Activated gamma-delta T cell (primary cell): ENCODE measurements around the gene TMCC1.
"Not testable (repeated sequence)": the region's sequence is repeated elsewhere in the genome, so short reads cannot be mapped to it uniquely, and the experiment has no call there.

Experiments used
- DNase-seq: peaks from one replicate; lab custom pipeline; 2025; lab: John Stamatoyannopoulos, UW
- total RNA-seq, 2 donors: gene quantifications; one replicate each; lab custom pipeline; 2026; lab: John Stamatoyannopoulos, UW

The TMCC1 gene
- 31.1 to 32.7 reads per million in 2 donors for total RNA-seq

DNA sequence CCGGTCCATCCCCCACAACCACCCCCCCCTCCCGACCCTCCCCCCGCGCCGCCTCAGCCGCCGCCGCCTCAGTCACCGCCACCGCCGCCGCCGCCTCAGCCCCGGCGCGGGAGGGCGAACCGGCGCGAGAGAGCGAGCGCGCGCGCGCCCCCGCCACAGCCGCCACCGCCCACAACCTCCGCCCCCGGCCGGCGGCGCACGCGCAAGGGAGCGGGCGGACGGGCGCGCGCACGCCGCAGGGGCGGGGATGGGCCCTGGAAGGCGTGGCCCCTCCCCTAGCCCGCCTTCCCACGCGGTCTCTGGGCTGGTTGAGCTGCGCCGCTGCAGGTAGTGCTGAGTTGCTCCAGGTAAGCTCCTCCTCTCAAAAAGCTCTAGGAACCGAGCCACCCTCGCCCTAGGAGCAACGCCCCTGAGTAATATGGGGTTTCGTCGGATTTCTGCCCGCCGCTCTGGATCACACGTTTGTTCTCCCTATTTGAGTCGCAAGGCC lies at the start of gene TMCC1:
TSS of gene TMCC1 (minus strand) at position 131 of the 490 bp plus-strand sequence.
- peak; percentile 80 for DNase-seq

DNA sequence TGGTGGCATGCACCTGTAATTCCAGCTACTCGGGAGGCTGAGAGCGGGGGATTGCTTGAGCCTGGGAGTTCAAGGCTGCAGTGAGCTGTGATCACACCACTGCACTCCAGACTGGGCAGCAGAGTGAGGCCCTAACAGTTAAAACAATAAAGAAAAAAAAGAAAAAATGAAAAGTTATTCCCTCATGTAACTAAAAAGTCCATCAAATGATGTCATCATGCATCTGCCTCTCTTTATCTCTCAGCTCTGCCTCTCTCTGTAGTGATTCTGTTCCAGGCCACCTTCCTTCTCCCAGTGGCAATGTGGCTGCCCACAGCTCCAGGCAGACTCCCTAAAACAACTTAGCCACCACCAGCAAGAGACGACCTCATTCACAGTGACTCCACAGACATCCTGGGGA lies 49.5 kb upstream of the TMCC1 start:
- no peak for DNase-seq

DNA sequence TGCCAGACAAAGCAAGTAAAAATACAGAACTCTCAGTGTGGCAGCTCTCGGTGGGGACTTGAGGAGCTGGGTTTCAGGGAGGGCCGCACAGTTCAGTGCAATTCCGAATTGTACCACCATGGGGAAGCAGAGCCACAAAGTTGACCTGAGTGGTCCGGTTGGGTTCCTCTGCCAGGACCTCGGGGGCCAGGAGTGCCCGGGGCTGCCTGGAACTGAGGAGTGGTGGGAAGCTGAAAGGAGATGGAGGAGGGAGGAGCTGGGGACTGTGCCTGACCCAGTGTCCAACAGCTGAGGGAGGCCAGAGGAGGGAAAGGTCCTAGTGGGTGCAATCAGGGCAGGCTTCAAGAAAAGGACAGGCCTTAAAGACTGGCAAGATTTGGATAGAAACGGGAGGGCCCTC lies 48.8 kb upstream of the TMCC1 start:
- no peak for DNase-seq

DNA sequence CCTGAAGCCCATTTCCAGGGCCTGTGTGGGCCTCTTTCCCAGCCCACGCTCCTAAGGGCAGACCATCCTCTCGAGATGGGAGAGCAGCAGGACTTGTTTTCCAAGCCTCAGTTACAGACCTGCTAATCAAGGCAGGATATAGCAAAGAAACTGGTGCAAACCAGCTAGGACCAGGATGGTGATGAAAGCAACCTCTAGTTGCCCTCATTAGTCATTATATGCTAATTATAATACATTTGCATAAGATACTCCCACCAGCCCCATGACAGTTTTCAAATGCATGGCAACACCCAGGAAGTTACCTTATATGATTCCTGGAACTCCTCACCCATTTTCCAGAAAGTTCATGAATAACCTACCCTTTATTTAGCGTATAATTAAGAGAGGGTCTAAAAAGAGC lies 46.6 kb upstream of the TMCC1 start:
- DNase-seq: no peak

DNA sequence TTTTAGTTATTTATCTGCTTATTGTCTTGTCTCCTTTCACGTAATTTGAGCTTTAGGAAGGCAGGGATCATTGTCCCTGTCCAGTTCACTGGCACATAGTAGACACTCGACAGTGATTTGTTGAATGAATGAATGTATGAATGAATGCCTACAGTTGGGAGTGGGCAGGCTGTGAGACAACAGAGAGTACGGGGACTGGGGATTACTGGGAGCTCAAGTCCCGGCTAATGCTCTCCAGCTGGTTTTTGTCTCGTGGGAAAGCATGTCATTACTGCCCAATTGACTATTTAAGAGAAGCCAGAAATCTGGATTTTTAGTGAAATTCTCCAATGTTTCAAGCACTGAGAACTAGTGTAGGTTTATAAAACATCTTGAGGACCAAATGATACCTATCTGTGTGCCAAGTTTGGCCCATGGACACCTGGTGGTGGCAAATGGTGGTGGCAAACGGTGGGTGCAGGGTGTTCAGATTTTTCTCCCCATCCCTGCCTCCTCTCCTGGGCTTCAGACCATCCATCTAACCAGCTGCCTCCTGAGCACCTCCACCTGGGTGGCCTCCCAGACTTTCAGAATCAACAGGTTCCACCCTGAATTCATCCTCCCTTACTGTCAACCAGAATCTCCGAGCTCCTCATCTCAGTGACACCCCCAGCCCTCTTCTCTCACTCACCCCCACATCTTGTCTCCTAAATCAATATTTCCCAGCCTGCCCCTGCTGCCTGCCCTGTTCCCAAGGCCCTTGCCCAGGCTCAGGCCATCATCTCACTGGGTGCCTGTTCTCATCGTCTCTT lies 44.8 kb upstream of the TMCC1 start:
- DNase-seq: no peak

DNA sequence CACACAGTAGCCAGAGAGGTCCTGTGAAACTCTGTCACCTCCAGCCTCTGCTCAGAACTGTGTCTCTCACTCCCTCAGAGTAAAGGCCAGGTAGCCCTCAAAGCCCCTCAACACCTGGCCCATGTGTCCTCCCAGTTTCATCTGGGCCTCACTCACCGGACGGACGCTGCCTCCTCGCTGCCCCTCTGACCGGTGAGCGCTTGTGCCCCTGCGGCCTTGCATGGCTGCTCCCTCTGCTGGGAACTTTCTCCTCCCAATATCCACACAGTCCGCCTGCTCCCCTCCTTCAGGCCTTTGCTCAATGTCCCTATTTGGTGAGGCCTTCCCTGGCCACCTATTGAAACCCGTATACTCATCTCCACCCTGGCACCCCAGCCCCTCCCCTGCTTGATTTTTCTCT lies 44.2 kb upstream of the TMCC1 start:
- no peak for DNase-seq

DNA sequence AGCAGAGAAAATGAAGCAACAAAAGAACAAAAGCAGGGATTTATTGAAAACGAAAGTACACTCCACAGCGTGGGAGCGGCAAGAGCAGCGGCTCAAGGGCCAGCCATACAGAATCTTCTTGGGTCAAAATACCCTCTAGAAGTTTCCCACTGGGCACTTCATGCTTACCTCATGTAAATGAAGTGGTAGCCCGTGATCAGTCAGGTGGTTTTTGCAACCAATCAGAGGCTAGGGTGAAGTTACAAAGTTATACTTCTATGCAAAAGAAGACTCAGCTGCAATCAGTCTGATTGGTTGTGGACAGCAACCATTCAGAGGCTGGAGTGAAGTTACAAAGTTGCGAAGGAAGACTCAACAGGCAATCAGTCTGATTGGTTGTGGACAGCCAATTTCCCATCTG lies 43.2 kb upstream of the TMCC1 start:
- DNase-seq: no peak

DNA sequence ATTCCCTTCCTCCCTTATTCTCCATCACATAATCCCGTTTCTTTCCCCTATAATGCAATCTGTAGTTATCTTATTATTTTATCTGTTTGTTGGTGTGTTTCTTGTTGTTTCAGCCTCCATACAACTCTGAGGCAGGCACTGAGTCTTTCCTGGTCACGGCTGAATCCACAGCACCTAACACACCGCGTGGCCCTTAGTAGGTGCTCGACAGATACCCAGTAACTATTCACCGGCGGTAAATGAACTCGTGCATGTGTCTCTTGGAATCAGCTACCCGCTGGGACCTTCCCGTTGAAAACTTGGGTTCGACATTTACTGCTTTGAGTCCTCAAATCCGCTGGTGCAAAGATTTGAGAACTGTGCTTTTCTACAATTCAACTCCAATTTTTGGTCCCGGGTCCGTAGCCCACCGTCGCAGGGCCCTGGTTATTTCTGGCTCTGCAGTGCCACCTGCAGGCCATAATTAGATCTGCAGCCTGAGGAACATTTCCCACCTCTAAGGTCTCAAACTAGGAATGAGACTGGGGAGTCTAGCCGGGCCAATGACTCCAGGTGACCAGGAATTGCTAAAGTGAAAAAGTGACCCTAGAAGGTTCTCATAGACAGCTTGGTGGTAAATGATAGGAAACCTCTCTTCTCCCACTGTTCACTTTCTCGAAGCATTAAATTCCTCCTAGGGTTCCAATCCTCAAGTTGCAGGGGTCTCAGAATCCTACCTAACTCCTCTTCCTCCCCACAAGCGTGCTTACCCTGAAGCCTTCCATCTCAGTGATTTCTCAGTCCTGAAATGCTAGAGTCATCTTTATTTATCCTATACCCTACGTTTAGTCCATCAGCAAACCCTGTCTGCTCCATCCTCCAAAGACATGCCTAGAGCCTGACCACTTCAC lies 41.0 kb upstream of the TMCC1 start:
- DNase-seq: no peak

DNA sequence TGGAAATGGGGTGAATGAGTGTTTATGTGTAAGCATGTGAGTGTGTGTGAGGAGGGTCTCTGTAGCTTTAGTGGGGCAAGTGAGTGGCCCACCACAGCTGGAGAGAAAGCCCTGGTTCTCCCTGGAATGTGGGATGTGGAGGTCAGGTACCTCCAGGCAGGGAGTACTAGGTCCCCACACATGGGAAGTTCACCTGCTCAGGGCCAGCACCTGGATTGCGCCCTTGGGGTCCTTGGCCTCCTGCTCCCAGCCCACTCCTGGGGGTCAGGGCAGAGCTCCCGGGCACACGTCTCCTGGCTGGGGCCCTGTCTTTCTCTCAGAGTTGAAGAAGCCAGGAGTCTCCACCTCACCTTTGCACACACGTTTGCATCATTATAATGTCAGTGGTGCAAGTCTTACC lies 40.0 kb upstream of the TMCC1 start:
- DNase-seq: no peak

DNA sequence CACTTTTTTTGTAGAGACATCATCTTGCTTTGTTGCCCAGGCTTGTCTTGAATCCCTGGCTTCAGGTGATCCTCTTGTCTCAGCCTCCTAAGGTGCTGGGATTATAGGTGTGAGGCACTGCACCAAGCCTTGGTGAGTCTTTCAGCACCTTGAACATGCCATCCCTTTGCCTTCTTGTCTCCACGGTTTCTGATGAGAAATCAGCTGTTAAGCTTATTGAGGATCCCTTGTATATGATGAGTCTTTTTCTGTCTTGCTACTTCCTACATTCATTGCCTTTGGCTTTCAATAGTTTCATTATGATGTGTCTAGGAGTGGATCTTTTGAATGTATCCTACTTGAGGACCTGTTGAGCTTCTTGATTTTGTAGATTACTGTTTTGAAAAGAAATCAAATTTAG lies 35.9 kb upstream of the TMCC1 start:
- no peak for DNase-seq

DNA sequence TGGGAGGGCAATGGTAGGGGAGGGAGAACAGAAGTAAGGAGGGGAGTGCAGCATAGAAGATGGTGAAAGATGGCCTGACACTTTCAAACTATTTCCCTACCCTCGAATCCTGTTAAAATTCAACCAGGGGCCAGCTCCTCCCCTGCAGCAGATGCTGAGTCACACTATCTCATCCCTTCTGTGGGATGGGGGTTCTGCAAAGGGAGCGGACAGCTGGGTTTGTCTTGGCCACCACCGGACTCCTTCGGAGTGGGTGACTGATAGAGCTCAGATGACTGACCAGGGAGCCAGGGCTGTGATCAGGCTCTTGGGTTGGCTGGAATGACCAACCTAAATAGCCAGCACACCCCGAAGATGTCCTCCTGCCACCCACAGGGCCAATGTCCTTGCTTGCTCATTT lies 33.6 kb upstream of the TMCC1 start:
- no peak for DNase-seq

DNA sequence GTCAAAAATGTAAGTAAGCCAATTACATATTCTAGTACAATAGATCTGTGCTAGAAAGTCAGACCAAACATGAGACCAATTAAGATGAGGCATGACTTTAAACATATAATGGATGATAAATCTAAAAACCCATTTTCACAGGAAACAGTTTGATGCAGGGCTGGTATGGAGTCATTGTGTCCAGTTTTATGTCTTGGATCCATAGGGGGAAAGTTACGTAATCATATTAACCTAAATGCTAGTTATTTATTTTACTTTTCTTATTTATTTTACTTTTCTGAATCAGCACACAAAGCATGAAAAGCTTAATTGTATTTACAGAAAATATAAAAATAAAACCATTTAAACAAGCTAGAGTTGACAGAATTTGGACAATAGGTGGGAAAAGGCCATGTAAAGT lies 26.3 kb upstream of the TMCC1 start:
- DNase-seq: no peak

DNA sequence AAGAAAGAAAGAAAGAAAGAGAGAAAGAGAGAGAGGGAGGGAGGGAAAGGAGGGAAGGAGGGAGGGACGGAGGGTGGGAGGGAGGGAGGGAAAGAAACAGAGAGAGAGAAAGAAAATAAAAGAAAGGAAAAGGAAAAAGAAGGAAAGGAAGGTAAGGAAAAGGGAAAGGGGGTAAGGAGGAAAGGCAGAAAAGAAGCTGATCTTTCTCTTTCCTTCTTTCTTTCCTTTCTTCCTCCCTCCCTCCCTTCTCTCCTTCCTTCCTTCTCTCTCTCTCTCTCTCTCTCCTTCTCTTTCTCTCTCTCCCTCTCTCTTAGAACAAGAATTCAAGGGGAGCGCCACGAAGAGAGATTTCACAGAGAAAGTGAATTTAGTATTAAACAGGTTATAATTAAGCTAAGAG lies 25.8 kb upstream of the TMCC1 start:
- no peak for DNase-seq

DNA sequence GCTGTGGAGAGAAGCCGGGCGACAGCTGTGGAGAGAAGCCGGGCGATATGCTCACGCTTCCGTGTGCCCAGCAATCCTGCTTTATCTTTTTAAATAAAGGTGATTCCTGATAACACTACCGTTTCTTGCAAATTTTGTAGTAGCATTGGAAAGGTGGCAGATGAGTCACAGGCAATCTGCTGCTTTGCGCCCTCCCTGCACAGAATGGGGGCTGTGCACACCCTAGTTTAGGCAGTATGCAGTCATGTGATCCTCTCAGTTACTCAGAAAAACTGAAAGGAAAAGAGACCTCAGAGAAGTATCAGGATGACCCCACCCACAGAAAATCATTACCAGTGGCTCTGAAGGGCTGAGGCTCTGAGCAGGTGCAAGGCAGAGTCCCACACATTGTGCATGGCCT lies 24.9 kb upstream of the TMCC1 start:
- no peak for DNase-seq

DNA sequence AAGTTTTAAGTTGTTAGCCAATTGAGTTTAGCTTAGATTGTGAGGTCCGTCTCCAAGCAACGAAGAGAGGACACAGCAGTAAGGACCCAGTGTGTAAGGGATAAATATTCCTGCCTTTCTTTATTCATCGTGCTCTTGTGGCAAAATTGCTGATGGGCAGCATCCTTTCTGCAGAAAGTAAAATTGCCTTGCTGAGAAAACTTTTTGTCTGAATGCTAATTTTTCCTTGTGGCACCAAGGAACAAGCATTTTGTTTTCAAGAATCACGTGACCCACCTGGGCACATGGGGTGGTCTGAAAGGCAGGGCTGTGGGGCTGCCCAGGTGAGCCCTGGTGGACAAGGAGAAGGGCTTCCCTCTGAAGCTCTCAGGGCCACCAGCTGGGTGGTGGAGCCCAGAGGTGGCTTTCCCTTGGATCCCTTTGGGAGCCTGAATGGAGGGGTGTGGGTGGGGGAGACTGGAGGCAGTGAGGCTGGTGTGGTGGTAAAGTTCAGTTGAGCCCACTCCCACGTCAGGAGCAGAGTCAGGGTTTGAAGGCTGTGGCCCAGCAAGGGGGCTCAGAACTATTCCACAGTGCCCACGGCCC lies 24.0 kb upstream of the TMCC1 start:
- DNase-seq: no peak

DNA sequence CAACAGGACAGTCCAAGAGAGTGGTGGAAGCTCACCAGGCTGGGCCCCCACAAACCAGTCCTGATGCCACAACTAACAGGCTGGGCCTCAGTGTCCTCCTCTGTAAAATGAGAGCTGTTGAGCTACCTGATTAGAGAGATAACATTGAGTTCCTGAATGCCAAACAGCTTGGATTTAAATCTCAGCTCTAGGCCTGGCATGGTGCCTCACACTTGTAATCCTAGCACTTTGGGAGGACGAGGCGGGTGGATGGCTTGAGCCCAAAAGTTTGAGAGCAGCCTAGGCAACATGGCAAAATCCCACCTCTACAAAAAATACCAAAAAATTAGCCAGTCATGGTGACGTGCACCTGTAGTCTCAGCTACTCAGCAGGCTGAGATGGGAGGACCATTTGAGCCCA lies 20.1 kb upstream of the TMCC1 start:
- DNase-seq: no peak

DNA sequence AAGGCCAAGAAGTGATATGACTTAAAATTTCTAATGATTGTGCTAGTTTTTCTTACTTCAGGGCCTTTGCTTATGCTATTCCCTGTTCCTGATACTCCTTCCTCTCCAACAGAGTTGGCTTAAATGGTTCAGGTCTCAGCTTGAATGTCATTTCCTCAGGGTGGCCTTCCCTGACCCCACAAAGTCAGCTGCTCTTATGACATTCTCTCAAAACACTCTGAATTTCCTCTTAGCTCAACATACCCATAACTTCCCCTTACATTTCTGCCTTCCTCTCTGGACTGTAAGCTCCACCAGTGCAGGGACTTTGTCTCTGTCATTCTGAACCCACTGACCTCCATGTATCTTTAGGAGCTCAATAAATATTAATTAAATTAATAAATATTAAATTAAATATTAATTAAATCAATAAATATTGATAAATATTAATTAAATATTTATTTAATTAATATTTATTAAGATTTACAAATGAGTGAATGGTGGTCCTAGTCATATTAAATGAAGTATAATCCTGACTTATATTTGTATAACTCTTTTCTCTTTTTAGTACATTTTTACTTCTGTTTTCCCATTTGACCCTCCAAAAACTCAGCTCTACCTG lies 17.9 kb upstream of the TMCC1 start:
- DNase-seq: no peak

DNA sequence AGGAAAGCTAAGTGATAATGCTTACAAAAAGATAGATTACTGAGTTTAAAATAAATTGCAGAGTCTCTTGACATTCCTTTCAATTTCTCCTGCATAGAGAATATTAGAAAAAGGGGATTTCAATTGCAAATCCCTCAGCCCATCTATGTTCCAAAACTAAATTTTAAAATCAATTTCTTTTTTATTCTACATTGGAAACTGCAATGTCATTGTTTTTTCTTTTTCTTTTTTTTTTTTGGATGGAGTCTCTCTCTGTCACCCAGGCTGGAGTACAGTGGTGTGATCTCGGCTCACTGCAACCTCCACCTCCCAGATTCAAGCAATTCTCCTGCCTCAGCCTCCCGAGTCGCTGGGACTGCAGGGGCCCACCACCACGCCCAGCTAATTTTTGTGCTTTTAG lies 15.7 kb upstream of the TMCC1 start:
- DNase-seq: not testable (repeated sequence)

DNA sequence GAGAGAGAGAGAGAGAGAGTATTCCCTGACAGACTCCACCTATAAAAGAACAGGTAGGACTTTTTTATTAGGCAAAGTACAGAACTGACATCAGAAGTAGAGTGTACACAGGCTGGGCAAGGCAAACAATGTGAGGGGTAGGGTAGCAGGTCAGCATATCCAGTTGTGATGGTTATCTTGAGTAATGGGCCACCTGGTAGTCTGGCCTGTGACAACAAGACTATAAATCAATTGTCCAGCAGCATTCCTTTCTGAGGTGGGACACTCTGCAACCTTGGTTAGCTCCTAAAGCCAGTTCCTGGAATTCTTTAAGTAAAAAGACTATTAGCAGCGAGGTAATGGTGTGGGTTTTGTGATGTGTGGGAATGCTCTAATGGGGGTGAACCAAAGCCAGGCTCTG lies 14.9 kb upstream of the TMCC1 start:
- no peak for DNase-seq

DNA sequence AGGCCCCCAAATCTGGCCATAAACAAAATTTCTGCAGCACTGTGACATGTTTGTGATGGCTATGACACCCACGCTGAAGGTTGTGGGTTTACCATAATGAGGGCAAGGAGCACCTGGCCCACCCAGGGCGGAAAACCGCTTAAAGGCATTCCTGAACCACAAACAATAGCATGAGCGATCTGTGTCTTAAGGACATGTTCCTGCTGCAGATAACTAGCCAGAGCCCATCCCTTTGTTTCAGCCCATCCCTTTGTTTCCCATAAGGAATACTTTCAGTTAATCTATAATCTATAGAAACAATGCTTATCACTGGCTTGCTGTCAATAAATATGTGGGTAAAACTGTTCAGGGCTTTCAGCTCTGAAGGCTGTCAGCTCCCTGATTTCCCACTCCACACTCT lies 7.8 kb upstream of the TMCC1 start:
- not testable (repeated sequence) for DNase-seq

DNA sequence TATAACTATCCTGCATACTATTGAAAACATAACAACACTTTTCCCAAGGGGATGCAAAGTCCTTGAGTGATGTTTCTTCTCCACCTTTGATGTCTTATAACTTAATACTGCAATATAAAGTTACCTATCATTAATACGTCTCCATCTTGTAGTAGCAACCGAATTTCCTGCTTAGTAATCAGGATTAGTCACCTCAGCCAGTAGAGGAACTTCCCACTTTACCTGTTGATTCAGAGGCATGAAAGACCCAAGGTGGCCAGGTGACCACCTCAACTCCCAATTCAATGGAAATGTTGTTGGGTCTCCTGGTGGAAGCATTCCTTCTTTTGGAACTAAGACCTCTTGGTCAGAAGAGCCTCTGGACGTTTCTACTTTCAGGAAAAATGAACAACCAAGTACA lies 3.5 kb upstream of the TMCC1 start:
- no peak for DNase-seq
